ENCODE measurements around the gene ADGRD1.
A peak's percentile ranks its signal among the peaks of the same experiment; 100 is the strongest.

ADGRD1 gene

GRCh38 chr12:131104463-131105350 is 151.0 kb downstream of the ADGRD1 start:
- TF ChIP-seq, protein P1, sequence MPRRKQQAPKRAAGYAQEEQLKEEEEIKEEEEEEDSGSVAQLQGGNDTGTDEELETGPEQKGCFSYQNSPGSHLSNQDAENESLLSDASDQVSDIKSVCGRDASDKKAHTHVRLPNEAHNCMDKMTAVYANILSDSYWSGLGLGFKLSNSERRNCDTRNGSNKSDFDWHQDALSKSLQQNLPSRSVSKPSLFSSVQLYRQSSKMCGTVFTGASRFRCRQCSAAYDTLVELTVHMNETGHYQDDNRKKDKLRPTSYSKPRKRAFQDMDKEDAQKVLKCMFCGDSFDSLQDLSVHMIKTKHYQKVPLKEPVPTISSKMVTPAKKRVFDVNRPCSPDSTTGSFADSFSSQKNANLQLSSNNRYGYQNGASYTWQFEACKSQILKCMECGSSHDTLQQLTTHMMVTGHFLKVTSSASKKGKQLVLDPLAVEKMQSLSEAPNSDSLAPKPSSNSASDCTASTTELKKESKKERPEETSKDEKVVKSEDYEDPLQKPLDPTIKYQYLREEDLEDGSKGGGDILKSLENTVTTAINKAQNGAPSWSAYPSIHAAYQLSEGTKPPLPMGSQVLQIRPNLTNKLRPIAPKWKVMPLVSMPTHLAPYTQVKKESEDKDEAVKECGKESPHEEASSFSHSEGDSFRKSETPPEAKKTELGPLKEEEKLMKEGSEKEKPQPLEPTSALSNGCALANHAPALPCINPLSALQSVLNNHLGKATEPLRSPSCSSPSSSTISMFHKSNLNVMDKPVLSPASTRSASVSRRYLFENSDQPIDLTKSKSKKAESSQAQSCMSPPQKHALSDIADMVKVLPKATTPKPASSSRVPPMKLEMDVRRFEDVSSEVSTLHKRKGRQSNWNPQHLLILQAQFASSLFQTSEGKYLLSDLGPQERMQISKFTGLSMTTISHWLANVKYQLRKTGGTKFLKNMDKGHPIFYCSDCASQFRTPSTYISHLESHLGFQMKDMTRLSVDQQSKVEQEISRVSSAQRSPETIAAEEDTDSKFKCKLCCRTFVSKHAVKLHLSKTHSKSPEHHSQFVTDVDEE (CRISPR knock-in tag; IDR thresholded peaks at IDR 0.05): no peak
- no peak for TF ChIP-seq ZFP30 (CRISPR knock-in tag; IDR thresholded peaks at IDR 0.05)
- TF ChIP-seq ARNTL (CRISPR knock-in tag; IDR thresholded peaks at IDR 0.05; ENCODE audit: borderline replicate concordance, low read depth): no peak
- no peak for TF ChIP-seq ZC3H10 (CRISPR knock-in tag; IDR thresholded peaks at IDR 0.05)
- no peak for TF ChIP-seq ZNF565 (CRISPR knock-in tag; conservative IDR thresholded peaks at IDR 0.05; ENCODE audit: low read depth)
- TF ChIP-seq ZNF8 (CRISPR knock-in tag; IDR thresholded peaks at IDR 0.05): no peak
- no peak for TF ChIP-seq SNAI2 (CRISPR knock-in tag; IDR thresholded peaks at IDR 0.05)
- TF ChIP-seq, protein P2, sequence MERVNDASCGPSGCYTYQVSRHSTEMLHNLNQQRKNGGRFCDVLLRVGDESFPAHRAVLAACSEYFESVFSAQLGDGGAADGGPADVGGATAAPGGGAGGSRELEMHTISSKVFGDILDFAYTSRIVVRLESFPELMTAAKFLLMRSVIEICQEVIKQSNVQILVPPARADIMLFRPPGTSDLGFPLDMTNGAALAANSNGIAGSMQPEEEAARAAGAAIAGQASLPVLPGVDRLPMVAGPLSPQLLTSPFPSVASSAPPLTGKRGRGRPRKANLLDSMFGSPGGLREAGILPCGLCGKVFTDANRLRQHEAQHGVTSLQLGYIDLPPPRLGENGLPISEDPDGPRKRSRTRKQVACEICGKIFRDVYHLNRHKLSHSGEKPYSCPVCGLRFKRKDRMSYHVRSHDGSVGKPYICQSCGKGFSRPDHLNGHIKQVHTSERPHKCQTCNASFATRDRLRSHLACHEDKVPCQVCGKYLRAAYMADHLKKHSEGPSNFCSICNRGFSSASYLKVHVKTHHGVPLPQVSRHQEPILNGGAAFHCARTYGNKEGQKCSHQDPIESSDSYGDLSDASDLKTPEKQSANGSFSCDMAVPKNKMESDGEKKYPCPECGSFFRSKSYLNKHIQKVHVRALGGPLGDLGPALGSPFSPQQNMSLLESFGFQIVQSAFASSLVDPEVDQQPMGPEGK (CRISPR knock-in tag; IDR thresholded peaks at IDR 0.05; ENCODE audit: borderline replicate concordance): no peak
- no peak for TF ChIP-seq BACH2 (CRISPR knock-in tag; IDR thresholded peaks at IDR 0.05; ENCODE audit: borderline replicate concordance)
- TF ChIP-seq, protein P3, sequence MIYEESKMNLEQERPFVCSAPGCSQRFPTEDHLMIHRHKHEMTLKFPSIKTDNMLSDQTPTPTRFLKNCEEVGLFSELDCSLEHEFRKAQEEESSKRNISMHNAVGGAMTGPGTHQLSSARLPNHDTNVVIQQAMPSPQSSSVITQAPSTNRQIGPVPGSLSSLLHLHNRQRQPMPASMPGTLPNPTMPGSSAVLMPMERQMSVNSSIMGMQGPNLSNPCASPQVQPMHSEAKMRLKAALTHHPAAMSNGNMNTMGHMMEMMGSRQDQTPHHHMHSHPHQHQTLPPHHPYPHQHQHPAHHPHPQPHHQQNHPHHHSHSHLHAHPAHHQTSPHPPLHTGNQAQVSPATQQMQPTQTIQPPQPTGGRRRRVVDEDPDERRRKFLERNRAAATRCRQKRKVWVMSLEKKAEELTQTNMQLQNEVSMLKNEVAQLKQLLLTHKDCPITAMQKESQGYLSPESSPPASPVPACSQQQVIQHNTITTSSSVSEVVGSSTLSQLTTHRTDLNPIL (CRISPR knock-in tag; IDR thresholded peaks at IDR 0.05; ENCODE audit: low read depth): no peak
- TF ChIP-seq, protein P4, sequence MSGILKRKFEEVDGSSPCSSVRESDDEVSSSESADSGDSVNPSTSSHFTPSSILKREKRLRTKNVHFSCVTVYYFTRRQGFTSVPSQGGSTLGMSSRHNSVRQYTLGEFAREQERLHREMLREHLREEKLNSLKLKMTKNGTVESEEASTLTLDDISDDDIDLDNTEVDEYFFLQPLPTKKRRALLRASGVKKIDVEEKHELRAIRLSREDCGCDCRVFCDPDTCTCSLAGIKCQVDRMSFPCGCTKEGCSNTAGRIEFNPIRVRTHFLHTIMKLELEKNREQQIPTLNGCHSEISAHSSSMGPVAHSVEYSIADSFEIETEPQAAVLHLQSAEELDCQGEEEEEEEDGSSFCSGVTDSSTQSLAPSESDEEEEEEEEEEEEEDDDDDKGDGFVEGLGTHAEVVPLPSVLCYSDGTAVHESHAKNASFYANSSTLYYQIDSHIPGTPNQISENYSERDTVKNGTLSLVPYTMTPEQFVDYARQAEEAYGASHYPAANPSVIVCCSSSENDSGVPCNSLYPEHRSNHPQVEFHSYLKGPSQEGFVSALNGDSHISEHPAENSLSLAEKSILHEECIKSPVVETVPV (CRISPR knock-in tag; IDR thresholded peaks at IDR 0.05): no peak
- TF ChIP-seq RARB (CRISPR knock-in tag; IDR thresholded peaks at IDR 0.05): no peak
- no peak for TF ChIP-seq PPARA (CRISPR knock-in tag; IDR thresholded peaks at IDR 0.05; ENCODE audit: borderline replicate concordance)
- TF ChIP-seq ESRRG (CRISPR knock-in tag; IDR thresholded peaks at IDR 0.05): no peak
- TF ChIP-seq TCF4 (CRISPR knock-in tag; IDR thresholded peaks at IDR 0.05; ENCODE audit: borderline replicate concordance): no peak
- no peak for TF ChIP-seq OSR1 (CRISPR knock-in tag; IDR thresholded peaks at IDR 0.05)
- no peak for TF ChIP-seq CSDC2 (CRISPR knock-in tag; IDR thresholded peaks at IDR 0.05)
- TF ChIP-seq TOX (CRISPR knock-in tag; IDR thresholded peaks at IDR 0.05; ENCODE audit: borderline replicate concordance): no peak
- TF ChIP-seq ISL1 (CRISPR knock-in tag; IDR thresholded peaks at IDR 0.05): no peak
- ATAC-seq: peak; percentile 54; the same call in 2 of the 3 replicates

DNA sequence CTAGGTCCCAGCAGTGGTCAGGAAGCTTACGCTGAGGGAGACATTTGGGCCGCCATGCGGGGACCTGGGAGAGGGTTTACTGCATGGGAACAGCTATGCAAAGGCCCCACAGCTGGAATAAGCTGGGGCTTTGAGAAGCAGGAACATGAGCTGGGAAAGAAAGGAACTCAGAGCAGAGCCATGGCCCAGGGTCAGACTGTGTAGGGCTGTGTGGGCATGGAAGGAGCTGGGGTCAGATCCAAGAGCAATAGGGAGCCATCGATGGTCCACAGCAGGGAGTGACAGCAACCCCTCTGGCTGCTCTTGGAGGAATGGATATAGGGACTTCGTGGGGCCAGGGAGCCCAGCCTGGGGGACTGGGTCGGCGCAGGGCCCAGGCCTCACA is 151.6 kb downstream of the ADGRD1 start:
- no peak for ATAC-seq
- no peak for TF ChIP-seq ISL1 (CRISPR knock-in tag; IDR thresholded peaks at IDR 0.05)
- no peak for TF ChIP-seq ZC3H10 (CRISPR knock-in tag; IDR thresholded peaks at IDR 0.05)
- TF ChIP-seq, protein P2 (CRISPR knock-in tag; IDR thresholded peaks at IDR 0.05; ENCODE audit: borderline replicate concordance): no peak
- no peak for TF ChIP-seq GLIS3 (CRISPR knock-in tag; IDR thresholded peaks at IDR 0.05)
- no peak for TF ChIP-seq SNAI2 (CRISPR knock-in tag; IDR thresholded peaks at IDR 0.05)
- no peak for TF ChIP-seq ZFP3 (CRISPR knock-in tag; IDR thresholded peaks at IDR 0.05)
- no peak for TF ChIP-seq OSR1 (CRISPR knock-in tag; IDR thresholded peaks at IDR 0.05)
- no peak for TF ChIP-seq TOX (CRISPR knock-in tag; IDR thresholded peaks at IDR 0.05; ENCODE audit: borderline replicate concordance)
- TF ChIP-seq TCF4 (CRISPR knock-in tag; IDR thresholded peaks at IDR 0.05; ENCODE audit: borderline replicate concordance): no peak
